Neuronal stem cell (in vitro differentiated cells): ENCODE data around the gene MTG1.
A peak's percentile ranks its signal among the peaks of the same experiment; 100 is the strongest.

Experiments used
- DNase-seq: peaks from one replicate; pipeline ENCODE4 v3.0.0-alpha.2; 2013; ENCODE audit warnings: low spot score
- H2AFZ ChIP-seq: one replicate; pipeline ENCODE4 v1.6.1; 2013; ENCODE audit warnings: mild to moderate bottlenecking, low read length, inconsistent platforms
- H2AK5ac ChIP-seq: 2 replicates; pipeline ENCODE4 v1.6.1; 2013; ENCODE audit warnings: low read depth, mild to moderate bottlenecking, inconsistent platforms, low read length, moderate library complexity, mixed read lengths
- H2BK120ac ChIP-seq: 2 replicates; pipeline ENCODE4 v1.6.1; 2013; ENCODE audit warnings: low read depth, mild to moderate bottlenecking, inconsistent platforms, low read length, moderate library complexity, mixed read lengths
- H2BK12ac ChIP-seq: one replicate; pipeline ENCODE4 v1.6.1; 2013; ENCODE audit warnings: low read length, inconsistent platforms
- H2BK15ac ChIP-seq: 2 replicates; pipeline ENCODE4 v1.6.1; 2013; ENCODE audit warnings: mild to moderate bottlenecking, low read length, inconsistent platforms, mixed read lengths
- H2BK5ac ChIP-seq: one replicate; pipeline ENCODE4 v1.6.1; 2013; ENCODE audit warnings: inconsistent platforms, mild to moderate bottlenecking, low read length, moderate library complexity
- H3K14ac ChIP-seq: one replicate; pipeline ENCODE4 v1.6.1; 2013; ENCODE audit warnings: low read length, inconsistent platforms
- H3K18ac ChIP-seq: 2 replicates; pipeline ENCODE4 v1.6.1; 2013; ENCODE audit warnings: low read length, inconsistent platforms
- H3K23ac ChIP-seq: 2 replicates; pipeline ENCODE4 v1.6.1; 2013; ENCODE audit warnings: low read depth, mild to moderate bottlenecking, mixed read lengths, low read length, inconsistent platforms; ENCODE audit not compliant: poor library complexity
- H3K27ac ChIP-seq: replicated peaks from 3 replicates; pipeline ENCODE4 v1.5.1; 2013; ENCODE audit warnings: low read length, inconsistent platforms
- H3K27me3 ChIP-seq, 3 experiments: 2 replicates each; pipeline ENCODE4 v1.6.1; 2013; ENCODE audit warnings: low read length in 3 of 3, mild to moderate bottlenecking in 2 of 3, inconsistent platforms in 1 of 3, low read depth in 1 of 3, mixed read lengths in 1 of 3, moderate library complexity in 1 of 3; ENCODE audit not compliant: control insufficient read depth in 3 of 3, insufficient read depth in 3 of 3
- H3K36me3 ChIP-seq, 2 donors: replicated peaks in 1 of 2; 2 replicates each; pipeline ENCODE4 v1.6.1; 2013; ENCODE audit warnings: low read length in 2 of 2; ENCODE audit not compliant: control insufficient read depth in 2 of 2, insufficient read depth in 2 of 2
- H3K4ac ChIP-seq: 2 replicates; pipeline ENCODE4 v1.6.1; 2013; ENCODE audit warnings: inconsistent platforms, mild to moderate bottlenecking, low read length, moderate library complexity
- H3K4me1 ChIP-seq, 2 donors: 1 replicate in 1 of 2; 2 replicates in 1 of 2; pipeline ENCODE4 v1.6.1; 2013; ENCODE audit warnings: low read length in 2 of 2, low read depth in 1 of 2; ENCODE audit not compliant: control insufficient read depth in 2 of 2, insufficient read depth in 1 of 2
- H3K4me2 ChIP-seq: one replicate; pipeline ENCODE4 v1.6.1; 2013; ENCODE audit warnings: mild to moderate bottlenecking, low read length, inconsistent platforms; ENCODE audit not compliant: insufficient read depth, poor library complexity, severe bottlenecking
- H3K4me3 ChIP-seq, 2 donors: 2 replicates each; pipeline ENCODE4 v1.5.1; 2013; ENCODE audit warnings: low read length in 2 of 2, mild to moderate bottlenecking in 2 of 2, inconsistent platforms in 1 of 2, moderate library complexity in 1 of 2
- H3K79me1 ChIP-seq: one replicate; pipeline ENCODE4 v1.6.1; 2013; ENCODE audit warnings: low read depth, mild to moderate bottlenecking, inconsistent platforms, low read length, moderate library complexity
- H3K9ac ChIP-seq: one replicate; pipeline ENCODE4 v1.6.1; 2013; ENCODE audit warnings: mild to moderate bottlenecking, low read depth, low read length, inconsistent platforms; ENCODE audit not compliant: poor library complexity
- H3K9me3 ChIP-seq, 2 donors: replicated peaks in 1 of 2; 2 replicates each; pipeline versions ENCODE3 to v1.6.1; 2013; ENCODE audit warnings: low read length in 2 of 2, mild to moderate bottlenecking in 2 of 2, inconsistent platforms in 1 of 2, low read depth in 1 of 2, mixed read lengths in 1 of 2, moderate library complexity in 1 of 2; ENCODE audit not compliant: control insufficient read depth in 2 of 2, insufficient read depth in 1 of 2
- H4K8ac ChIP-seq: one replicate; pipeline ENCODE4 v1.6.1; 2013; ENCODE audit warnings: low read depth, mild to moderate bottlenecking, inconsistent platforms, low read length, moderate library complexity
- H4K91ac ChIP-seq: one replicate; pipeline ENCODE4 v1.6.1; 2013; ENCODE audit warnings: low read length, low read depth, mild to moderate bottlenecking, inconsistent platforms; ENCODE audit not compliant: poor library complexity
- WGBS, 2 donors: extraction: QIAGEN DNeasy Blood & Tissue Kit; methylation state at CpG; one replicate each; pipeline ENCODE4 v1.1.7; 2013; ENCODE audit warnings: missing lambda C conversion rate in 2 of 2, mixed read lengths in 1 of 2; ENCODE audit not compliant: insufficient read length in 2 of 2, insufficient replicate concordance in 1 of 2; ENCODE audit errors: extremely low coverage in 2 of 2; 5-methylcytosine and 5-hydroxymethylcytosine counted together

The MTG1 gene

DNA sequence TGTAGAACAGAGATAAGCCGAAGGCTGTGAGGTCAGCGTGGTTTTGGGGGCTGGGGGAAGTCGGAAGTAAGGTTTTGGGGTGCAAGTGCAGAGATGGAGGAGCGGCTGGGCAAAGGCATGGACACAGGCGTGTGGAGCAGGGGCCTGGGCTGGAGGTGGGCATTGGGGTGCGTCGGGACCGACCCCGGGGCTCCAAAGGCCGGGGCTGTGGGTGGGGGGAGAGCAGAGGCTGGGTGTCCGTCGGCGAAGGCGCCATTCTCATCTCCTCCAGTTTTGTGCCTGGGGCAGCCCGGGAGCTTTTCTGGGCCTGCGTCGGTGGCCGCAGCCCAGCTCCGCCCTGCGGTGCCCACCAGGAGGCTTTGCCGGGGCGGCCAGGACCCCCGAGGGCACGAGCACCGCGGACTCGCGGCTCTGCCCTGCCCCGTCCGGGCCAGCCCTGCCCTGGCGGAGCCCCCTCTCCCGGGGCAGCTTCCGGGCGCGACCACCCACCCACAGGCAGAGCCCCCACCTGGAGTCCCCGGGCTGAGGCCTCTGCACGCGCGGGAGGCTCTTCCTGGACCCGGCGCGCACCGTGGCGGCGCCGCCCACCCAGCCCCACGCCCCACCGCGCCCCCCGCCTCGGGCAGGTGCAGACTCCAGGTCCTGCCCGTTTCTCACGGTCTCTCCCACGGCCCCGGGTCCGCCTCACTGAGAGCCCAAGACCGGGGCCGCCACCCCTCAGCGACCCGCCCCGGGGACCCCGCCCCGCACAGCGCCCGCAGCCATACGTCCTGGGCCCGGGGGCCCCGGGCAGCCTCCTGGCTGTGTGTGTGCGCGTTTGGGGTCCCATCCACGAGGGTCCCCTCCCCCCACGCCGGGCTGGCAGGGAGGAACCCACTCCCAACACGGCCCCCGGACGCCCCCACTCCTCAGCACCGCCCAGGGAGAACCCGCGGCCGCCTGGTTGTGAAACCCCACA is 52.1 kb downstream of the MTG1 start:
- no peaks in the 10 kb centered on the region for H3K27me3 ChIP-seq
- H2AK5ac ChIP-seq: no peak overlapping the region
- no peak for DNase-seq

GRCh38 chr10:133446979-133447378 is 53.0 kb downstream of the MTG1 start:
- Histone ChIP-seq H3K23ac (no peak overlapping the region), H3K9me3 (peaks cover 0 to 42% of the 10 kb centered on the region in 2 donors), H3K9ac (no peak overlapping the region), H2BK12ac (no peak overlapping the region), H3K14ac (no peak overlapping the region), H3K36me3 (no peaks in the 10 kb centered on the region), H4K91ac (no peak overlapping the region), H2BK5ac (no peak overlapping the region), H2BK120ac (no peak overlapping the region), H3K79me1 (peaks cover 3% of the 10 kb centered on the region), H3K27ac (no peak overlapping the region), H2BK15ac (no peak overlapping the region), H3K4me3 (peak overlapping the region in 1 of 2 donors; percentile 26), H4K8ac (no peak overlapping the region), H3K4me2 (no peak overlapping the region), H2AFZ (no peak overlapping the region), H3K4me1 (no peaks in the 10 kb centered on the region), H3K27me3 (no peaks in the 10 kb centered on the region), H3K4ac (no peak overlapping the region), H3K18ac (no peak overlapping the region), H2AK5ac (no peak overlapping the region)
- DNase-seq: no peak
- no CpG with 5 or more reads among the region's 11 CpGs for WGBS, 2 donors

More for the DNA sequence above, 52.1 kb downstream of the MTG1 start:
- Histone ChIP-seq H2BK12ac (no peak overlapping the region), H4K91ac (no peak overlapping the region), H3K23ac (no peak overlapping the region), H4K8ac (no peak overlapping the region), H3K4me1 (no peaks in the 10 kb centered on the region), H3K14ac (no peak overlapping the region), H3K36me3 (no peaks in the 10 kb centered on the region), H3K4me3 (no peak overlapping the region), H2BK5ac (no peak overlapping the region), H3K9ac (no peak overlapping the region), H2BK15ac (no peak overlapping the region), H2AFZ (no peak overlapping the region), H3K27ac (no peak overlapping the region), H3K18ac (no peak overlapping the region), H3K79me1 (peaks cover 3% of the 10 kb centered on the region), H3K9me3 (peaks cover 0 to 46% of the 10 kb centered on the region in 2 donors), H2BK120ac (no peak overlapping the region), H3K4ac (no peak overlapping the region), H3K4me2 (no peak overlapping the region)
- WGBS, 2 donors: no CpG with 5 or more reads among the region's 80 CpGs

GRCh38 chr10:133448120-133448519 is 54.2 kb downstream of the MTG1 start:
- Histone ChIP-seq H2BK15ac (no peak overlapping the region), H3K79me1 (peaks cover 3% of the 10 kb centered on the region), H2BK5ac (no peak overlapping the region), H3K9ac (no peak overlapping the region), H3K14ac (no peak overlapping the region), H2AK5ac (no peak overlapping the region), H3K4me2 (no peak overlapping the region), H3K23ac (no peak overlapping the region), H4K8ac (no peak overlapping the region), H3K4me3 (no peak overlapping the region), H2BK120ac (no peak overlapping the region), H3K4me1 (no peaks in the 10 kb centered on the region), H3K36me3 (no peaks in the 10 kb centered on the region), H4K91ac (no peak overlapping the region), H2BK12ac (no peak overlapping the region), H3K9me3 (peaks cover 0 to 34% of the 10 kb centered on the region in 2 donors), H3K27me3 (no peaks in the 10 kb centered on the region), H3K27ac (no peak overlapping the region), H3K18ac (no peak overlapping the region), H2AFZ (no peak overlapping the region), H3K4ac (no peak overlapping the region)
- no peak for DNase-seq

- Histone ChIP-seq H3K27ac (no peak overlapping the region), H3K27me3 (no peaks in the 10 kb centered on the region), H3K4me2 (no peak overlapping the region), H3K23ac (no peak overlapping the region), H4K8ac (no peak overlapping the region), H3K4me1 (no peaks in the 10 kb centered on the region), H2BK120ac (no peak overlapping the region), H3K36me3 (no peaks in the 10 kb centered on the region), H2AK5ac (no peak overlapping the region), H3K9ac (no peak overlapping the region), H3K4me3 (no peak overlapping the region), H3K9me3 (peaks cover 0 to 39% of the 10 kb centered on the region in 2 donors), H2BK15ac (no peak overlapping the region), H2BK12ac (no peak overlapping the region), H2AFZ (no peak overlapping the region), H4K91ac (no peak overlapping the region), H2BK5ac (no peak overlapping the region), H3K4ac (no peak overlapping the region), H3K18ac (no peak overlapping the region), H3K79me1 (no peaks in the 10 kb centered on the region), H3K14ac (no peak overlapping the region)
- WGBS, 2 donors: no CpG with 5 or more reads among the region's 4 CpGs
- DNase-seq: no peak
Observed at GRCh38 chr10:133451346-133451745, 57.4 kb downstream of the MTG1 start.
